HCT116 (cell line): ENCODE data around the gene RAP2A.

Experiments used
- CEBPB ChIP-seq: IDR thresholded peaks from 2 replicates; pipeline ENCODE4 v1.6.1; 2012; ENCODE audit warnings: low read depth
- ELF1 ChIP-seq: IDR thresholded peaks from 2 replicates; pipeline ENCODE4 v1.6.1; 2012; ENCODE audit warnings: low read depth, borderline replicate concordance
- EZH2 ChIP-seq: fragments of 200-600 bp; sonication (generic); IDR thresholded peaks from 2 replicates; pipeline ENCODE4 v1.6.1; 2017; ENCODE audit warnings: antibody characterized with exemption, mixed run types
- EZH2phosphoT487 ChIP-seq: fragments of 200-600 bp; IDR thresholded peaks from 2 replicates; pipeline ENCODE4 v1.6.1; 2018; ENCODE audit warnings: antibody characterized with exemption, borderline replicate concordance
- JUND ChIP-seq: IDR thresholded peaks from 2 replicates; pipeline ENCODE4 v1.6.1; 2012
- POLR2A ChIP-seq: IDR thresholded peaks from 2 replicates; pipeline ENCODE4 v1.7.0; 2011; ENCODE audit warnings: borderline replicate concordance; ENCODE audit not compliant: insufficient read depth, insufficient read length; ENCODE audit errors: extremely low read depth
- POLR2AphosphoS5 ChIP-seq: IDR thresholded peaks from 2 replicates; pipeline ENCODE4 v1.6.1; 2011; ENCODE audit warnings: mild to moderate bottlenecking, low read depth, low read length, moderate library complexity
- SP1 ChIP-seq: IDR thresholded peaks from 2 replicates; pipeline ENCODE4 v1.6.1; 2012; ENCODE audit warnings: low read depth
- ZFX ChIP-seq: fragments of 450-650 bp; IDR thresholded peaks from 2 replicates; pipeline ENCODE4 v1.6.1; 2017
- TF ChIP-seq, protein P1 (sequence below), 3 experiments: fragments of 200-600 bp in 1 of 3; sonication (generic) in 1 of 3; IDR thresholded peaks in 2 of 3; conservative IDR thresholded peaks in 1 of 3; 2 replicates each; pipeline ENCODE4 v1.5.1; 2012 to 2017; ENCODE audit warnings: low read depth in 2 of 3, low read length in 2 of 3, antibody characterized with exemption in 1 of 3, borderline replicate concordance in 1 of 3, control low read depth in 1 of 3, mild to moderate bottlenecking in 1 of 3, mixed read lengths in 1 of 3, mixed run types in 1 of 3, moderate library complexity in 1 of 3; ENCODE audit not compliant: insufficient read depth in 1 of 3
- TF ChIP-seq, protein P2 (sequence below): IDR thresholded peaks from 2 replicates; pipeline ENCODE4 v1.6.1; 2012; ENCODE audit warnings: low read depth
- TF ChIP-seq, protein P3 (sequence below): IDR thresholded peaks from 2 replicates; pipeline ENCODE4 v1.6.1; 2012

DNA sequence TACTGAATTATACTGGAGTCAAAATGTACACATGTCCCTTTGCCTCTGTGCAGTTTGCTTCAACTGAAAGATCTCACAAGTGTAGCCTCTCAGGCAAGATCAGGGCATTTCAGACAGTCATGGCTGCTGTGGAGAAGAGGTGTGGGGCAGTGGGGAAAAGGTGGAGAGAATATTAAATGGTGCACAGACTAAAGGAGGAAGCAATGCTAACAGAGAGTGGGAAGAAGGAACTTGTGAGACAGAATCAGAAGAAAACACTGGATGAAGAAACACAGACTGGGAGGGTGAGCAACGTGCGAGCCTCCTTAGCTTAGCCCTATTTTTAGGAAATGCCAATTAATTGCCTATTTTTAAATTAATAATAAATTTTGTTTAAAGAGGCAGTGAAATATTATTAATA lies 49.6 kb upstream of the RAP2A start:
- TF ChIP-seq, protein P1, sequence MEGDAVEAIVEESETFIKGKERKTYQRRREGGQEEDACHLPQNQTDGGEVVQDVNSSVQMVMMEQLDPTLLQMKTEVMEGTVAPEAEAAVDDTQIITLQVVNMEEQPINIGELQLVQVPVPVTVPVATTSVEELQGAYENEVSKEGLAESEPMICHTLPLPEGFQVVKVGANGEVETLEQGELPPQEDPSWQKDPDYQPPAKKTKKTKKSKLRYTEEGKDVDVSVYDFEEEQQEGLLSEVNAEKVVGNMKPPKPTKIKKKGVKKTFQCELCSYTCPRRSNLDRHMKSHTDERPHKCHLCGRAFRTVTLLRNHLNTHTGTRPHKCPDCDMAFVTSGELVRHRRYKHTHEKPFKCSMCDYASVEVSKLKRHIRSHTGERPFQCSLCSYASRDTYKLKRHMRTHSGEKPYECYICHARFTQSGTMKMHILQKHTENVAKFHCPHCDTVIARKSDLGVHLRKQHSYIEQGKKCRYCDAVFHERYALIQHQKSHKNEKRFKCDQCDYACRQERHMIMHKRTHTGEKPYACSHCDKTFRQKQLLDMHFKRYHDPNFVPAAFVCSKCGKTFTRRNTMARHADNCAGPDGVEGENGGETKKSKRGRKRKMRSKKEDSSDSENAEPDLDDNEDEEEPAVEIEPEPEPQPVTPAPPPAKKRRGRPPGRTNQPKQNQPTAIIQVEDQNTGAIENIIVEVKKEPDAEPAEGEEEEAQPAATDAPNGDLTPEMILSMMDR (IDR thresholded peaks at IDR 0.05 in 2 of 3, conservative IDR thresholded peaks at IDR 0.05 in 1 of 3; ENCODE audit: borderline replicate concordance in 1 of 3, insufficient read depth in 1 of 3, low read depth in 2 of 3, low read length in 2 of 3), result no peak
- TF ChIP-seq ZFX (no peak), CEBPB (no peak), EZH2phosphoT487 (no peak), ELF1 (no peak), POLR2A (no peak), SP1 (no peak), POLR2AphosphoS5 (no peak), EZH2 (no peak), JUND (no peak)
- TF ChIP-seq, protein P2, sequence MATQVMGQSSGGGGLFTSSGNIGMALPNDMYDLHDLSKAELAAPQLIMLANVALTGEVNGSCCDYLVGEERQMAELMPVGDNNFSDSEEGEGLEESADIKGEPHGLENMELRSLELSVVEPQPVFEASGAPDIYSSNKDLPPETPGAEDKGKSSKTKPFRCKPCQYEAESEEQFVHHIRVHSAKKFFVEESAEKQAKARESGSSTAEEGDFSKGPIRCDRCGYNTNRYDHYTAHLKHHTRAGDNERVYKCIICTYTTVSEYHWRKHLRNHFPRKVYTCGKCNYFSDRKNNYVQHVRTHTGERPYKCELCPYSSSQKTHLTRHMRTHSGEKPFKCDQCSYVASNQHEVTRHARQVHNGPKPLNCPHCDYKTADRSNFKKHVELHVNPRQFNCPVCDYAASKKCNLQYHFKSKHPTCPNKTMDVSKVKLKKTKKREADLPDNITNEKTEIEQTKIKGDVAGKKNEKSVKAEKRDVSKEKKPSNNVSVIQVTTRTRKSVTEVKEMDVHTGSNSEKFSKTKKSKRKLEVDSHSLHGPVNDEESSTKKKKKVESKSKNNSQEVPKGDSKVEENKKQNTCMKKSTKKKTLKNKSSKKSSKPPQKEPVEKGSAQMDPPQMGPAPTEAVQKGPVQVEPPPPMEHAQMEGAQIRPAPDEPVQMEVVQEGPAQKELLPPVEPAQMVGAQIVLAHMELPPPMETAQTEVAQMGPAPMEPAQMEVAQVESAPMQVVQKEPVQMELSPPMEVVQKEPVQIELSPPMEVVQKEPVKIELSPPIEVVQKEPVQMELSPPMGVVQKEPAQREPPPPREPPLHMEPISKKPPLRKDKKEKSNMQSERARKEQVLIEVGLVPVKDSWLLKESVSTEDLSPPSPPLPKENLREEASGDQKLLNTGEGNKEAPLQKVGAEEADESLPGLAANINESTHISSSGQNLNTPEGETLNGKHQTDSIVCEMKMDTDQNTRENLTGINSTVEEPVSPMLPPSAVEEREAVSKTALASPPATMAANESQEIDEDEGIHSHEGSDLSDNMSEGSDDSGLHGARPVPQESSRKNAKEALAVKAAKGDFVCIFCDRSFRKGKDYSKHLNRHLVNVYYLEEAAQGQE, result no peak
- TF ChIP-seq, protein P3, sequence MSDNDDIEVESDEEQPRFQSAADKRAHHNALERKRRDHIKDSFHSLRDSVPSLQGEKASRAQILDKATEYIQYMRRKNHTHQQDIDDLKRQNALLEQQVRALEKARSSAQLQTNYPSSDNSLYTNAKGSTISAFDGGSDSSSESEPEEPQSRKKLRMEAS, result no peak
